Activated CD4-positive, alpha-beta T cell treated with anti-CD3 and anti-CD28 coated beads for 36 hours (primary cell): ENCODE results near the gene TRPC4AP. TPM values are rescaled to one million over a fixed set of nuclear protein-coding genes. Genes with fewer than 3 reads are reported as not detected.

Experiments
- ATAC-seq: fragments of 200-7000 bp; cut with Tn5 transposase; one replicate; pipeline ENCODE4 v1.10.0; 2021; ENCODE audit warnings: mild to moderate bottlenecking, moderate library complexity
- CTCF ChIA-PET: fragments of 350-600 bp; sonication (Branson Sonifier 250); formaldehyde crosslinking; loops from one replicate; lab custom pipeline; 2021; ENCODE audit warnings: antibody characterized with exemption; lab: Charles Lee
- POLR2A ChIA-PET: fragments of 350-600 bp; sonication (Branson Sonifier 250); formaldehyde crosslinking; loops from one replicate; lab custom pipeline; 2021; ENCODE audit warnings: antibody characterized with exemption, inconsistent platforms; lab: Charles Lee
- DNase-seq: peaks from one replicate; pipeline ENCODE4 v3.0.0-alpha.2; 2020
- H3K27ac Mint-ChIP-seq: one replicate; pipeline ENCODE4 v1.8.0; 2021; ENCODE audit warnings: mixed read lengths
- H3K27me3 Mint-ChIP-seq: one replicate; pipeline ENCODE4 v1.8.0; 2021; ENCODE audit warnings: mixed read lengths
- H3K36me3 Mint-ChIP-seq: one replicate; pipeline ENCODE4 v1.8.0; 2021; ENCODE audit warnings: low read depth, mixed read lengths
- H3K4me1 Mint-ChIP-seq: one replicate; pipeline ENCODE4 v1.8.0; 2021; ENCODE audit warnings: mixed read lengths
- H3K4me3 Mint-ChIP-seq: one replicate; pipeline ENCODE4 v1.8.0; 2021; ENCODE audit warnings: mild to moderate bottlenecking, moderate library complexity, mixed read lengths
- H3K9me3 Mint-ChIP-seq: one replicate; pipeline ENCODE4 v1.8.0; 2021; ENCODE audit warnings: low read depth, mixed read lengths
- intact Hi-C, 2 experiments: fragments of 100-400 bp; cut with DNase I in 1 of 2; cut with micrococcal nuclease in 1 of 2; formaldehyde crosslinking; loops; one replicate each; pipeline versions ENCODE4 v1.14.2 to v1.15.1; 2022 to 2024; cut with DNase I, micrococcal nuclease
- total RNA-seq, 2 experiments: library from RNA; stranded (reverse); gene quantifications; one replicate each; pipeline ENCODE4 v1.2.3, GENCODE V29; 2021

TRPC4AP gene
- total RNA-seq, 2 experiments from 2014 or later, result 36.0 to 39.6 TPM

- Mint-ChIP-seq H3K9me3 (no peaks in the 10 kb centered on the region), H3K27ac (no peak overlapping the region), H3K4me1 (peaks cover 2% of the 10 kb centered on the region), H3K27me3 (no peaks in the 10 kb centered on the region), H3K4me3 (no peak overlapping the region), H3K36me3 (peaks cover 33% of the 10 kb centered on the region)
- ATAC-seq (no peak), DNase-seq (no peak)
- POLR2A ChIA-PET, result no interaction called here
- CTCF ChIA-PET, result no interaction called here
- intact Hi-C loops, result no loop called here
These were observed 65.3 kb downstream of the TRPC4AP start for GRCh38 chr20:35027301-35027700.

GRCh38 chr20:35025116-35025515 is 67.5 kb downstream of the TRPC4AP start:
- peaks cover 2% of the 10 kb centered on the region for H3K4me1 Mint-ChIP-seq
- ATAC-seq, result no peak

GRCh38 chr20:35023624-35024023 is 69.0 kb downstream of the TRPC4AP start:
- Mint-ChIP-seq H3K36me3 (peaks cover 29% of the 10 kb centered on the region), H3K4me3 (no peak overlapping the region), H3K9me3 (no peaks in the 10 kb centered on the region), H3K27me3 (no peaks in the 10 kb centered on the region), H3K4me1 (peaks cover 2% of the 10 kb centered on the region), H3K27ac (no peak overlapping the region)
- POLR2A ChIA-PET, result no interaction called here
- CTCF ChIA-PET, result interaction anchor here (0.7 to 1.3 kb wide), 3 partner anchors 34 to 180 kb away, joined by 3 read pairs; no protein-coding TSS in a partner anchor
- no peak for ATAC-seq
- DNase-seq, result no peak
- intact Hi-C loops, result no loop called here

More at GRCh38 chr20:35025116-35025515, 67.5 kb downstream of the TRPC4AP start:
- Mint-ChIP-seq H3K9me3 (no peaks in the 10 kb centered on the region), H3K4me3 (no peak overlapping the region), H3K27ac (no peak overlapping the region), H3K27me3 (no peaks in the 10 kb centered on the region), H3K36me3 (peaks cover 27% of the 10 kb centered on the region)
- POLR2A ChIA-PET, result interaction anchor here (0.6 kb wide), 2 partner anchors 13 to 330 kb away, joined by 3 read pairs; no protein-coding TSS in a partner anchor
- no peak for DNase-seq
- intact Hi-C loops, result no loop called here
- CTCF ChIA-PET, result interaction anchor here (0.9 kb wide), 1 partner anchor 16 kb away, joined by 3 read pairs; no protein-coding TSS in a partner anchor

GRCh38 chr20:35021831-35022230 is 70.8 kb downstream of the TRPC4AP start:
- H3K27ac Mint-ChIP-seq, result no peak overlapping the region
- no peak for ATAC-seq
- H3K36me3 Mint-ChIP-seq, result peaks cover 24% of the 10 kb centered on the region
- ChIA-PET POLR2A (no interaction called here), CTCF (no interaction called here)
- DNase-seq, result no peak
- no peaks in the 10 kb centered on the region for H3K27me3 Mint-ChIP-seq
- H3K4me3 Mint-ChIP-seq, result no peak overlapping the region
- no peaks in the 10 kb centered on the region for H3K4me1 Mint-ChIP-seq
- intact Hi-C loops, result no loop called here
- H3K9me3 Mint-ChIP-seq, result no peaks in the 10 kb centered on the region

GRCh38 chr20:35021063-35021462 is 71.5 kb downstream of the TRPC4AP start:
- POLR2A ChIA-PET, result no interaction called here
- H3K27ac Mint-ChIP-seq, result no peak overlapping the region
- CTCF ChIA-PET, result no interaction called here
- H3K4me1 Mint-ChIP-seq, result no peaks in the 10 kb centered on the region
- H3K36me3 Mint-ChIP-seq, result peaks cover 23% of the 10 kb centered on the region
- intact Hi-C loops, result no loop called here
- no peaks in the 10 kb centered on the region for H3K9me3 Mint-ChIP-seq
- DNase-seq (no peak), ATAC-seq (no peak)
- no peaks in the 10 kb centered on the region for H3K27me3 Mint-ChIP-seq
- no peak overlapping the region for H3K4me3 Mint-ChIP-seq

GRCh38 chr20:35020108-35020928 is 72.3 kb downstream of the TRPC4AP start:
- H3K36me3 Mint-ChIP-seq, result peaks cover 29% of the 10 kb centered on the region
- H3K9me3 Mint-ChIP-seq, result no peaks in the 10 kb centered on the region
- intact Hi-C loops, result no loop called here
- no peaks in the 10 kb centered on the region for H3K27me3 Mint-ChIP-seq
- DNase-seq, result no peak
- POLR2A ChIA-PET, result no interaction called here
- peak overlapping the region; percentile 39 for H3K27ac Mint-ChIP-seq
- no peaks in the 10 kb centered on the region for H3K4me1 Mint-ChIP-seq
- no peak for ATAC-seq
- no peak overlapping the region for H3K4me3 Mint-ChIP-seq
- CTCF ChIA-PET, result no interaction called here

- Mint-ChIP-seq H3K4me1 (no peaks in the 10 kb centered on the region), H3K4me3 (no peak overlapping the region), H3K27me3 (no peaks in the 10 kb centered on the region), H3K36me3 (peaks cover 23% of the 10 kb centered on the region), H3K9me3 (no peaks in the 10 kb centered on the region), H3K27ac (no peak overlapping the region)
- ATAC-seq (no peak), DNase-seq (no peak)
- ChIA-PET CTCF (interaction anchor here (1.2 kb wide), 1 partner anchor 9 kb away, joined by 4 read pairs; no protein-coding TSS in a partner anchor), POLR2A (no interaction called here)
- intact Hi-C loops, result no loop called here
These were observed 73.8 kb downstream of the TRPC4AP start for GRCh38 chr20:35018590-35019371.

- peaks cover 23% of the 10 kb centered on the region for H3K36me3 Mint-ChIP-seq
- intact Hi-C loops, result no loop called here
- DNase-seq (no peak), ATAC-seq (no peak)
- H3K4me1 Mint-ChIP-seq, result no peaks in the 10 kb centered on the region
- no peak overlapping the region for H3K27ac Mint-ChIP-seq
- H3K9me3 Mint-ChIP-seq, result no peaks in the 10 kb centered on the region
- no peak overlapping the region for H3K4me3 Mint-ChIP-seq
- CTCF ChIA-PET, result interaction anchor here (0.7 to 1.2 kb wide), 3 partner anchors 11 to 248 kb away, joined by 3 to 4 read pairs (median 4); no protein-coding TSS in a partner anchor
- POLR2A ChIA-PET, result no interaction called here
- no peaks in the 10 kb centered on the region for H3K27me3 Mint-ChIP-seq
These were observed 75.3 kb downstream of the TRPC4AP start for GRCh38 chr20:35017099-35017835.

- peaks cover 29% of the 10 kb centered on the region for H3K36me3 Mint-ChIP-seq
- no peak for DNase-seq
- no peak overlapping the region for H3K4me3 Mint-ChIP-seq
- intact Hi-C loops, result no loop called here
- H3K4me1 Mint-ChIP-seq, result no peaks in the 10 kb centered on the region
- CTCF ChIA-PET, result interaction anchor here (0.6 to 1.1 kb wide), 2 partner anchors 20 to 163 kb away, joined by 3 read pairs; no protein-coding TSS in a partner anchor
- H3K27ac Mint-ChIP-seq, result no peak overlapping the region
- no peaks in the 10 kb centered on the region for H3K27me3 Mint-ChIP-seq
- no peaks in the 10 kb centered on the region for H3K9me3 Mint-ChIP-seq
- no peak for ATAC-seq
- POLR2A ChIA-PET, result no interaction called here
These were observed 76.8 kb downstream of the TRPC4AP start for GRCh38 chr20:35015863-35016193.

GRCh38 chr20:35014537-35014936 is 78.1 kb downstream of the TRPC4AP start:
- no peaks in the 10 kb centered on the region for H3K9me3 Mint-ChIP-seq
- ChIA-PET POLR2A (no interaction called here), CTCF (no interaction called here)
- no peak for ATAC-seq
- DNase-seq, result no peak
- H3K36me3 Mint-ChIP-seq, result peaks cover 33% of the 10 kb centered on the region
- H3K27me3 Mint-ChIP-seq, result no peaks in the 10 kb centered on the region
- no peaks in the 10 kb centered on the region for H3K4me1 Mint-ChIP-seq
- intact Hi-C loops, result no loop called here
- H3K27ac Mint-ChIP-seq, result no peak overlapping the region
- no peak overlapping the region for H3K4me3 Mint-ChIP-seq
